ENCODE measurements around the gene IFT172.

DNA sequence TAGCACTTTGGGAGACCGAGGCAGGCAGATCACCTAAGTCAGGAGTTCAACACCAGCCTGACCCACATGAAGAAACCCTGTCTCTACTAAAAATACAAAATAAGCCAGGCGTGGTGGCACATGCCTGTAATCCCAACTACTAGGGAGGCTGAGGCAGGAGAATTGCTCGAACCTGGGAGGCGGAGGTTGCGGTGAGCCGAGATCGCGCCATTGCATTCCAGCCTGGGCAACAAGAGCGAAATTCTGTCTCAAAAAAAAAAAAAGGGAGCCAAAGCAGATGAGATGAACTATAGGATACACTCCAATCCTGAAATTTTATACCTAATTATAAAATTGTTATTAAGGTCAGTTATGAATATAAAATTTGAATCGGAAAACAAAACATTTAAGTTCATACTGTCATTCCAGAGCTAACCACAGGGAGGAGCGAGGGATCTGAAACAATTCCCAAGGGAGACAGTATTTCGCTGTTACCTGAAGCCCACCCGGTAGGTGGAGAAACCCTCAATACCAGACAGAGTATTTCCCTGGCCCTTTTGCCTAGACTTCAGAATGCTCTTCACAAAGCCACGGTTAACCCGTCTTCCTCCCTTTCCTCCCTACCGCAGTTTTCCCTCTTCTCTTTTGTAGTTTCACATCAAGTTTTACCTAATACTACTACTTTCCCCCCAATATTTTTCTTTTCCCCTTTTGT lies 81.6 kb downstream of the IFT172 start:
- TF ChIP-seq, protein P1, sequence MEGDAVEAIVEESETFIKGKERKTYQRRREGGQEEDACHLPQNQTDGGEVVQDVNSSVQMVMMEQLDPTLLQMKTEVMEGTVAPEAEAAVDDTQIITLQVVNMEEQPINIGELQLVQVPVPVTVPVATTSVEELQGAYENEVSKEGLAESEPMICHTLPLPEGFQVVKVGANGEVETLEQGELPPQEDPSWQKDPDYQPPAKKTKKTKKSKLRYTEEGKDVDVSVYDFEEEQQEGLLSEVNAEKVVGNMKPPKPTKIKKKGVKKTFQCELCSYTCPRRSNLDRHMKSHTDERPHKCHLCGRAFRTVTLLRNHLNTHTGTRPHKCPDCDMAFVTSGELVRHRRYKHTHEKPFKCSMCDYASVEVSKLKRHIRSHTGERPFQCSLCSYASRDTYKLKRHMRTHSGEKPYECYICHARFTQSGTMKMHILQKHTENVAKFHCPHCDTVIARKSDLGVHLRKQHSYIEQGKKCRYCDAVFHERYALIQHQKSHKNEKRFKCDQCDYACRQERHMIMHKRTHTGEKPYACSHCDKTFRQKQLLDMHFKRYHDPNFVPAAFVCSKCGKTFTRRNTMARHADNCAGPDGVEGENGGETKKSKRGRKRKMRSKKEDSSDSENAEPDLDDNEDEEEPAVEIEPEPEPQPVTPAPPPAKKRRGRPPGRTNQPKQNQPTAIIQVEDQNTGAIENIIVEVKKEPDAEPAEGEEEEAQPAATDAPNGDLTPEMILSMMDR (conservative IDR thresholded peaks at IDR 0.05; ENCODE audit: low read length) = peak; percentile 73
- TF ChIP-seq EZH2phosphoT487 (IDR thresholded peaks at IDR 0.05; ENCODE audit: borderline replicate concordance, low read depth, low read length) = no peak

All from OCI-LY7 (cell line).